Spleen (tissue), 7 donors: ENCODE data around the gene CRB1.

Experiments used
- CTCF ChIP-seq, 11 experiments: fragments of 200-600 bp in 7 of 11; fragments of 450-650 bp in 4 of 11; sonication (generic) in 4 of 11; IDR thresholded peaks in 8 of 11; conservative IDR thresholded peaks in 3 of 11; 1 replicate in 7 of 11; 2 replicates in 4 of 11; pipeline versions ENCODE4 v1.4.0 to v1.8.0; 2016 to 2021; ENCODE audit warnings: antibody characterized with exemption in 11 of 11, inconsistent platforms in 4 of 11, mild to moderate bottlenecking in 1 of 11
- POLR2AphosphoS5 ChIP-seq, 3 donors: sonication (generic); formaldehyde crosslinking; IDR thresholded peaks; one replicate each; pipeline ENCODE4 v1.5.1; 2017; ENCODE audit warnings: antibody characterized with exemption in 3 of 3
- donor health status: DM: no; HTN: no; CAD: no; lungs with moderate emphysema.
- donor health status: DM: no; HTN: no; CAD: no.
- donor health status: DM: no; HTN: no; CAD: no.

- TF ChIP-seq CTCF (IDR thresholded peaks at IDR 0.05 in 8 of 11, conservative IDR thresholded peaks at IDR 0.05 in 3 of 11) (no peak), POLR2AphosphoS5 (IDR thresholded peaks at IDR 0.05) (no peak)
Observed at GRCh38 chr1:197466813-197467212, 198.8 kb downstream of the CRB1 start.
